Heart left ventricle (tissue), 16 donors: ENCODE data around the gene PDXK. TPM values are rescaled to one million over a fixed set of nuclear protein-coding genes. Genes with fewer than 3 reads are reported as not detected.

Experiments
- ATAC-seq, 4 donors: fragments of 200-7000 bp; cut with Tn5 transposase; one replicate each; pipeline ENCODE4 v1.9.1; 2020 to 2022; ENCODE audit warnings: moderate library complexity in 4 of 4, mild to moderate bottlenecking in 3 of 4, moderate number of reproducible peaks in 1 of 4
- DNase-seq, 5 donors: peaks; one replicate each; pipeline ENCODE4 v3.0.0-alpha.2; 2020
- H3K27ac ChIP-seq, 12 donors: fragments of 200-600 bp; sonication (generic) in 4 of 12; one replicate each; pipeline versions ENCODE4 v1.5.0 to v1.8.0; 2016 to 2022; ENCODE audit warnings: mild to moderate bottlenecking in 2 of 12
- H3K27me3 ChIP-seq, 9 donors: fragments of 200-600 bp; sonication (generic) in 2 of 9; one replicate each; pipeline versions ENCODE4 v1.5.1 to v1.8.0; 2016 to 2022; ENCODE audit warnings: mild to moderate bottlenecking in 3 of 9
- H3K36me3 ChIP-seq, 9 donors: fragments of 200-600 bp; sonication (generic) in 2 of 9; one replicate each; pipeline versions ENCODE4 v1.5.0 to v1.8.0; 2018 to 2022; ENCODE audit warnings: mild to moderate bottlenecking in 2 of 9
- H3K4me1 ChIP-seq, 12 donors: fragments of 200-600 bp; sonication (generic) in 4 of 12; one replicate each; pipeline versions ENCODE4 v1.5.0 to v1.8.0; 2016 to 2022; ENCODE audit warnings: mild to moderate bottlenecking in 3 of 12
- H3K4me3 ChIP-seq, 12 donors: fragments of 200-600 bp; sonication (generic) in 4 of 12; one replicate each; pipeline versions ENCODE4 v1.5.0 to v1.8.0; 2017 to 2022; ENCODE audit warnings: mild to moderate bottlenecking in 9 of 12, moderate library complexity in 4 of 12
- H3K9me3 ChIP-seq, 12 donors: fragments of 200-600 bp; sonication (generic) in 4 of 12; one replicate each; pipeline versions ENCODE4 v1.5.0 to v1.8.0; 2016 to 2022; ENCODE audit warnings: mild to moderate bottlenecking in 1 of 12
- CTCF ChIP-seq, 12 donors: fragments of 200-600 bp; sonication (generic) in 4 of 12; IDR thresholded peaks; one replicate each; pipeline versions ENCODE4 v1.5.0 to v1.8.0; 2018 to 2022; ENCODE audit warnings: antibody characterized with exemption in 12 of 12, mild to moderate bottlenecking in 5 of 12
- POLR2A ChIP-seq, 2 donors: fragments of 450-650 bp; IDR thresholded peaks; one replicate each; pipeline ENCODE4 v1.6.1; 2017; ENCODE audit warnings: antibody characterized with exemption in 2 of 2, mild to moderate bottlenecking in 2 of 2, moderate library complexity in 2 of 2
- WGBS, 4 donors: extraction: QIAGEN DNeasy Blood & Tissue Kit in 2 of 4; methylation state at CpG; one replicate each; pipeline versions ENCODE4 v1.1.5 to v1.1.7; 2013 to 2018; 5-methylcytosine and 5-hydroxymethylcytosine counted together
- intact Hi-C, 10 donors: fragments of 100-400 bp; cut with DNase I; formaldehyde crosslinking; loops; one replicate each; pipeline versions ENCODE4 v1.11.1 to v1.14.2; 2022
- polyA plus RNA-seq, 2 donors: library from polyadenylated mRNA; stranded (reverse); fragments of 200-250 nt; gene quantifications; one replicate each; pipeline ENCODE4 v1.2.3, GENCODE V29; 2013
- total RNA-seq, 9 donors: library from RNA; depleted of rRNA in 2 of 9; stranded (reverse); fragments of >200 nt in 2 of 9; fragmentation: NEBNext Ultra II Directional in 3 of 9; extraction: Animal tissue kit (Norgen Biotek cat#: 25700) in 3 of 9; gene quantifications; one replicate each; pipeline versions ENCODE4 v1.1.0 to v1.2.4, GENCODE V29; 2016 to 2023
- donor health status: ischemic (EF 13 %, LVEDD 7.1; RV severe dilation, severe dysfunction).
- donor health status: healthy with polysubstance abuse.
- donor health status: DM: no; HTN: yes; CAD: no.
- donor health status: DM: no; HTN: no; CAD: no.
- donor health status: ischemic (EF 25% LVEDD 6.9; RV normal size, moderate dysfunction).
- donor health status: ischemic (EF 25% LVEDD 5.7; RV mildly dilated, moderate dysfunction).
- donor health status: healthy.
- donor health status: DM: yes; HTN: yes; CAD: no.
- donor health status: ischemic (EF 35%, LVEDD 5.7; RV mildly dilated, moderate dysfunction).
- donor health status: nonischemic (EF 11% LVEDD 7.7; RV severe dilation, severe dysfunction).
- donor health status: DM: yes; HTN: yes; CAD: no.
- donor health status: PGD.
- donor health status: ischemic (EF 29% LVEDD 5.4; RV normal size, mild dysfunction).
- donor health status: nonischemic (EF 23%, LVEDD 6.1; RV moderate dilation, normal function).

PDXK gene
- total and polyA plus RNA-seq, 11 donors, result 46.5 to 105 (median 79.7) TPM

- no peaks in the 10 kb centered on the region for H3K9me3 ChIP-seq
- WGBS, 4 donors, result 86 to 96% (median 93%) methylated on average over 16 to 28 of the region's 28 CpGs
- ATAC-seq (no peak), DNase-seq (no peak)
- H3K36me3 ChIP-seq, result peaks cover 0 to 99% (median 73%) of the 10 kb centered on the region in 9 donors
- intact Hi-C loops, result loop anchor here in 1 of 10 donors (10.0 kb wide), 1 partner anchor 46 kb away; no protein-coding TSS in a partner anchor
- no peak overlapping the region for H3K4me3 ChIP-seq
- TF ChIP-seq POLR2A (IDR thresholded peaks at IDR 0.05), result no peak
- no peak for TF ChIP-seq CTCF (IDR thresholded peaks at IDR 0.05)
- peaks cover 0 to 5% (median 0%) of the 10 kb centered on the region in 12 donors for H3K4me1 ChIP-seq
- H3K27ac ChIP-seq, result no peak overlapping the region
- H3K27me3 ChIP-seq, result no peaks in the 10 kb centered on the region
Observed at GRCh38 chr21:43750339-43751033, 31.6 kb downstream of the PDXK start.

GRCh38 chr21:43751955-43752591 is 33.1 kb downstream of the PDXK start:
- ATAC-seq (no peak), DNase-seq (no peak)
- H3K4me3 ChIP-seq, result no peak overlapping the region
- no peaks in the 10 kb centered on the region for H3K27me3 ChIP-seq
- 90 to 95% (median 94%) methylated on average over 19 to 31 of the region's 31 CpGs for WGBS, 4 donors
- intact Hi-C loops, result loop anchor here in 1 of 10 donors (10.0 kb wide), 1 partner anchor 47 kb away; no protein-coding TSS in a partner anchor
- peaks cover 0 to 7% (median 0%) of the 10 kb centered on the region in 12 donors for H3K4me1 ChIP-seq
- no peak for TF ChIP-seq CTCF (IDR thresholded peaks at IDR 0.05)
- TF ChIP-seq POLR2A (IDR thresholded peaks at IDR 0.05), result no peak
- H3K27ac ChIP-seq, result no peak overlapping the region
- H3K36me3 ChIP-seq, result peaks cover 0 to 99% (median 73%) of the 10 kb centered on the region in 9 donors
- H3K9me3 ChIP-seq, result no peaks in the 10 kb centered on the region

- Histone ChIP-seq H3K36me3 (peaks cover 0 to 99% (median 66%) of the 10 kb centered on the region in 9 donors), H3K27me3 (no peaks in the 10 kb centered on the region), H3K27ac (no peak overlapping the region), H3K4me1 (peaks cover 0 to 15% (median 0%) of the 10 kb centered on the region in 12 donors), H3K4me3 (no peak overlapping the region), H3K9me3 (no peaks in the 10 kb centered on the region)
- TF ChIP-seq POLR2A (IDR thresholded peaks at IDR 0.05) (no peak), CTCF (IDR thresholded peaks at IDR 0.05) (no peak)
- intact Hi-C loops, result loop anchor here in 1 of 10 donors (10.0 kb wide), 1 partner anchor 48 kb away; no protein-coding TSS in a partner anchor
- 93 to 98% (median 94%) methylated on average over 16 to 28 of the region's 28 CpGs for WGBS, 4 donors
- DNase-seq (no peak), ATAC-seq (no peak)
Observed at GRCh38 chr21:43752758-43753438, 34.0 kb downstream of the PDXK start.

GRCh38 chr21:43753439-43753799 is 34.5 kb downstream of the PDXK start:
- intact Hi-C loops, result loop anchor here in 1 of 10 donors (10.0 kb wide), 1 partner anchor 49 kb away; no protein-coding TSS in a partner anchor
- Histone ChIP-seq H3K9me3 (no peaks in the 10 kb centered on the region), H3K27ac (no peak overlapping the region), H3K4me1 (peaks cover 0 to 21% (median 0%) of the 10 kb centered on the region in 12 donors), H3K27me3 (no peaks in the 10 kb centered on the region), H3K36me3 (peaks cover 0 to 96% (median 67%) of the 10 kb centered on the region in 9 donors), H3K4me3 (no peak overlapping the region)
- TF ChIP-seq CTCF (IDR thresholded peaks at IDR 0.05) (no peak), POLR2A (IDR thresholded peaks at IDR 0.05) (no peak)
- 94 to 100% (median 95%) methylated on average over 9 to 16 of the region's 16 CpGs for WGBS, 4 donors
- ATAC-seq (no peak), DNase-seq (no peak)
